Activated CD8-positive, alpha-beta memory T cell treated with anti-CD3 and anti-CD28 coated beads for 48 hours (primary cell): ENCODE data around the gene GALNT2.

ENCODE experiments used
- DNase-seq, 3 experiments: peaks; one replicate each; pipeline ENCODE4 v3.0.0-alpha.2; 2020; ENCODE audit warnings: low read depth in 2 of 3, low spot score in 2 of 3

The GALNT2 gene

DNA sequence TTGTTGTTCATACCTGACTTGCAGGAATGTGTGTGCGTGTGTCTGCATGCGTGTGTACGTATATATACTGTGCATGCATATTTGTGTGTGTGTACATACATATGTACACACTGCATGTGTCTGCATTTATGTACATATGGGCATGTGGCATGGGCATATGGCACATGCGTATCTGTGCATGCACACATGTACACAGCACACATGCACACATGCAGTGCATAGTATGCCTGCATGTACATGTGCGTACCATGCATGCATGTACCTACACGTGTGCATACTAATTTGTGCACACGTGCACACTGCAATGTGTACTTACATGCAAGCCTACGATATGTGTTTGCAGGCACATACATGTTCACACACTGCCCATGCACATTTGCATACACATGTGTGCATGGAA is 43.9 kb downstream of the GALNT2 start:
- DNase-seq, result no peak

DNA sequence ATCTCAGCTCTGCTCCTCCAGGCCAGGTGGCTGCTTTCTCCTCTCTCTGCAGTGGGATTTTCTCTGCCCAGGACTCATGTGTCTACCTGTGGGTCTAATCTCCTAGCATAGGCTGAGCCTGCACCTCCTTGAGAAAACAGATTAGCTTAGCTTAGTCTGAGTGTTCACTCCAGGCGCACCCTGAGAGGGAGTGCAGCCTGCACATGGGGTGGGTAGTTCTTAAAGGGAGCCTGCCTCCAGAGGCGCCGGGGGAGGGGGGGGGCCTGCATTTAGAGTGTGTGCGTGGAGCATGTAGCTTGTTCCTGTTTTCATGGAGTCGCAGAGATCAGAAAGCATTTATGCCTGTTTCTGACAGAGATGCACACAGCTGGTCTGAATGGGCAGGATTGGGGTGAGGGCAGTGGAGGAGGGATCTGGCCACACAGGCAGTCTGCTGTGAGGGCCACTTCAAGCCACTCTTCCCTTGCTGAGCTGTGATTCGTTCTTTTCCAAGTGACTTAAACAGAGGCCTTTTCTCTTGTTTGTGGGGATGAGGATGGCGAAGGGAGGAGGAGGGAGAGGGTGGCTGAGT is 45.2 kb downstream of the GALNT2 start:
- no peak for DNase-seq

DNA sequence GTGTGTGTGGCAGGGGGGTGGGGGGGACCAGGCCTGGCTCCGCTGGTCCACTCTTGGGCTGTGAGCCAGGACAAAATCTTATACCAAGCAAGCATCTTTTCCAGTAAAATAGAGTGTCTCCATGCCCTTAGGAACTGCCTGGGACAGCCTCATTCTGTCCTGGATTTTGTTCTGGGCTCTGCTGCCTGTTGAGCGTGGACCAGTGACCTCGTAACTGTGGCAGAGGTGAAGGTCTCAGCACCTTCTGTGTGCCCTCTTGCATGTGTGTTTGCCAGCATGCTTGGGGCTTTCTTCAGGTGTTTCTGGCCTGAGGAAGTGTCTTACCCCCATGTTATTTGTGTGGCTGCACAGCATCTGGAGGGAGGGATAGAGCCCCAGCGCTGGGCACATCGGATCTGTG is 45.7 kb downstream of the GALNT2 start:
- no peak for DNase-seq

DNA sequence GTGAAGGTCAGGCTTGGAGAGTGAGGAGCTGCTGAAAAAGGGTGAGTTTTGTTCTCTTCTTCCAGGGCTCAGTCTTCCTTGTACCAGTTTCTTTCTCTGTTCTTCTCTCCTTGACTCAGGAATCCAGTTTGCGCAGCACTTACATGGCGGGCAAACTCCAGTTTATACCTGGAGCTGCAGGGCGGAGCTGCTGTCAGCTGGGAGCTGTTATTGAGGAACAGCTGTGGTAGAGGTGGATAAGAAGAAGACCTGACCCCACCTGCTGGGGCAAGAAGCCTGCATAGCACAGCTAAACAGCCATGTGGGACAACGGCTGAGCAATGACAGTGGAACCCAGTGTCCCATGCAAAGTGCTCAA is 46.2 kb downstream of the GALNT2 start:
- no peak for DNase-seq

DNA sequence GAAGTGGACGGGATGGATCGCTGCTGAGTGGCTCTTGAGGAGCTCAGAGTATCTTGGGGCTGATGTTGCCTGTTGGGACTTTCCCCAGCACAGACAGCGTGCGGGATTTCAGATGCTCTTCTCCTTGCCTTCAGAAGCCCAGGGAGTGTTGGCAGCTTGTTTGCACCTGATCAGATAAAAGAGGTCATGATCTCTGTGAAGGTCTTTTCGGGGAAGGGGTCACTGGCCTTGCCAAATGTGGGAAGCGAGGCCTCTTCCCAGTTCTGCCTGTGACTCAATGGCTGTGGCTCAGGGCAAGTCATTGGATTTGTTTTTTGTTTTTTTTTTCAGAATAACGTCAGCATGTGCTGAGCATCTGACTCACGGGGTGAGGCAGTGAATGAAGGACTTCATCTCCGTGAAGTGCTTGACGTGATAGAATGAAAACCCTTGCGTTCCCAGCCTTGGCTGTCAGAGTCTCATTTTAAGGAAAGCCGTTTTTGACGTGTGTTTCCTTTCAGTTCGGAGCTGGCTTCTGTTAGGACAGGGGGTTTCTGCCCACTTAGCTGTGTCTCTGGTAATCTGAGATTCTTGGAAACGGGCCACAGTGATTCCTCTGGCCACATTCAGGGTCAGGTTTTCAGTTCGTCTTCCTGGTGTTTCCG is 46.7 kb downstream of the GALNT2 start:
- DNase-seq, result no peak

DNA sequence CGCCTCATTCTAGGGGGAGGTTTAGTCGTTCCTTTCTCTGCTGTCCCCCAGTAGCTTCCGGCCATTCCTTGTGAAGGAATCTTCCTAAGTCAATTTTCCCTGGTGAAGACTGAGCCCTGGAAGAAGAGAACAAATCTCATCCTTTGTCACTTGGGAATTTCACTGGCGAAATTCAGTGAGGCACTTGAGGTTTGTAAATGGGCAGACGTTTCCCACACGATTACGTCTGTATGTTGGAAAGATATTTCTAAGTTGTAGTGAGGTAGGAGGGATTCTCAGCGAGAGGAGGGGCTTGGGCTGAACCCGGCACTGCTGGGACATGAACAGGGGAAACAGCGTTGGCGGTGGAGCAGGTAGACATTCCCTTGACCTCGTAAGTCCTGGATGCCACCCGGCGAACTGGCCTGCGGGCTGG is 47.2 kb downstream of the GALNT2 start:
- DNase-seq, result no peak

DNA sequence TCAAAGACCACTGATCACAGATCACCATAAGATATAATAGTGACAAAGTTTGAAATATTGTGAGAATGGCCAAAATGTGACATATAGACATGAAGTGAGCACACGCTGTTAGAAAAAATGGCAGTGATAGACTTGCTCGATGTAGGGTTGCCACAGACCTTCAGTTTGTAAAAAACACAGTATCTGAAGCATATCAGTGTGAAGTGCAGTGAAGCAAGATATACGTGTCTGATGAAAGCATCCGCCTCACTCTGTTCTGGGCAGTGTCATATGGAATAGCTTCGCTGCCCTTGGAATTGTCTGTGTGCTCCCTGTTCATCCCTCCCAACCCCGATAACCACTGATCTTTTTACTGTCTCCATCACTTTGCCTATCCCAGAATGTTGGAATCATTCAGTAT is 50.7 kb downstream of the GALNT2 start:
- no peak for DNase-seq

DNA sequence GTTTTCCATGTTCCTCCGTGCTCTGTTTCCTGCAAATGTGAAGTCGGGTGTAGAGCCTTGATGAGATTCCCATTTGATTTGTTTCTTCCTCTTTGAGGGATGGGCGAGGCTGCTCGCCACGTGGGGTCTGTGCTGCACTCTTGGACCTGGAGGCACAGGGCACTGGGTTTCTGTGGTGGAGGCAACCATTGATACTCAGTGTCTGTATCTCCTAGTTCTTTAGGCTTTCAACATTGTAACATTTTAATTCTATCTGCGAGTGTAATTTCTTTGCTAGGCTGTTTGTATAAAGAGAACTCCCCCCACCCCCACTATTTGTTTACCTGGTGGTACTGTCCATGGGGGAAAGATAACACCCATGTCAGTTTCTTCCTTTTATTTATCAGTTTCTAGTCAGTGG is 52.3 kb downstream of the GALNT2 start:
- no peak for DNase-seq

DNA sequence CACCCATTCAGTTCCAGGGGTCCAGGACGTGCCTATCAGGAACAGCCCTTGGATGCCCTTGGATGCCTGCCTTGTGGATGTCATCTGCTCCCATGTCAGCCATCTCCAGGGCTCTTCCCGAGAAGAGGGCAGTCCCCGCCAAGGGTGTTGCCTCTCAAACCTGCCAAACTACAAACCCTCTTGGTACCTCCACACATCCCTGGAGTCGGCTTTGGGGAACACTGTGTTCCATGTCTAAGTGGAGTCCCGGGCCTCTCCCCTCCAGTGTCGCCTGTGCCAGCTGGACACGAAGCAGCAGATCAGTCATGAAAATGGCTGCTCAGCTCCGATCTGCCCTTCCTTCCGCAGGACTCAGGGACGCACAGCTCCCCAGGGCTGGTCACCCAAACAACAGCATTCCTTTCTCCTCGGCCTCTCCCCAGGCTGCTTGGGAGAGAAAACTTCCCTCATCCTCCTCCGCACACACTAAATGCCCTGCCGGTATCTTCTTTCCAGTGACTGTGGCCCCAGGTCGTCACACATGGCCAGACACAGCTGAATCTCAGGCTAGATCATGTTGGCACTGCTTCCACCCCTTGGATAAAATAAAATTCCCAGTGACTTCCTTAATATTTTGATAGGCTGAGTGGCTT is 53.4 kb downstream of the GALNT2 start:
- no peak for DNase-seq

DNA sequence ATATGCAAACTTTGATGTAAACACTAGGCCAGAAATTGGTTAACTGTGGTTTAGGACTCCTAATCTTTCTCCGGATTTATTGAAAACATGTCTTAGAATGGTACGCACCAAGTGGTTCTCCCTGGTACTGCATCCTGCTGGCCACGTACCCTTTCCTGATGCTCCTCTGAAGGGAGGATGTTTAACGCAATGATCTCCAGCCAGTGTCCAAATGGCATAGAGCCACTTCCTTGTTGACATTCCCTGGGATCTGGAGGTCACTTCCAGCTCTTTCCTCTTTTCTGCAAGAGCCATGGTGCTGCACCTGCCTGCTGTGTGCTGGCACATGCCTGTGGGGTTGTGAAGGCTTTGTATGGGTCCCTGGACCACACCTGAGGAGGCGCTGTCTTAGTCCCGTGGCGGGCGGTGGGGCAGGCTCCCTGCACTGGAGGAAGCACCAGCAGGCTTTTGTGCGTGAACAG is 53.9 kb downstream of the GALNT2 start:
- DNase-seq, result no peak

DNA sequence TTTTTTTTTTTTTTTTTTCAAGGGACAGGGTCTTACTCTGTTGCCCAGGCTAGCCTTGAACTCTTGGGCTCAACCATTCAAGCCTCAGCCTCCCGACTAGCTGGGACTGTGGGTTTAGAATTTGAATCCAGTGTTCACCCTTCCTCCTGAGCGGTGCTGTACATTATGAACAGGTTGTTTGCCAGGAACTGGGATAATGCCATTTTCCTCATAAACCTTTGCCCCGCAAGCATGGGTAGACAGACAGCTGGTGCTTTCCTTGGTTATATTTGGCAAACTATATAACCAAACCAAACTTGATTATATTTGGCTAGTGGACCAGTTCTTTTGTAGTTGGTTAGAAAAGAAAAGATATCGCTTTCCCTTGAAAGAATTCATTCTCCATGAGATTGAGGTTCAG is 54.9 kb downstream of the GALNT2 start:
- no peak for DNase-seq

DNA sequence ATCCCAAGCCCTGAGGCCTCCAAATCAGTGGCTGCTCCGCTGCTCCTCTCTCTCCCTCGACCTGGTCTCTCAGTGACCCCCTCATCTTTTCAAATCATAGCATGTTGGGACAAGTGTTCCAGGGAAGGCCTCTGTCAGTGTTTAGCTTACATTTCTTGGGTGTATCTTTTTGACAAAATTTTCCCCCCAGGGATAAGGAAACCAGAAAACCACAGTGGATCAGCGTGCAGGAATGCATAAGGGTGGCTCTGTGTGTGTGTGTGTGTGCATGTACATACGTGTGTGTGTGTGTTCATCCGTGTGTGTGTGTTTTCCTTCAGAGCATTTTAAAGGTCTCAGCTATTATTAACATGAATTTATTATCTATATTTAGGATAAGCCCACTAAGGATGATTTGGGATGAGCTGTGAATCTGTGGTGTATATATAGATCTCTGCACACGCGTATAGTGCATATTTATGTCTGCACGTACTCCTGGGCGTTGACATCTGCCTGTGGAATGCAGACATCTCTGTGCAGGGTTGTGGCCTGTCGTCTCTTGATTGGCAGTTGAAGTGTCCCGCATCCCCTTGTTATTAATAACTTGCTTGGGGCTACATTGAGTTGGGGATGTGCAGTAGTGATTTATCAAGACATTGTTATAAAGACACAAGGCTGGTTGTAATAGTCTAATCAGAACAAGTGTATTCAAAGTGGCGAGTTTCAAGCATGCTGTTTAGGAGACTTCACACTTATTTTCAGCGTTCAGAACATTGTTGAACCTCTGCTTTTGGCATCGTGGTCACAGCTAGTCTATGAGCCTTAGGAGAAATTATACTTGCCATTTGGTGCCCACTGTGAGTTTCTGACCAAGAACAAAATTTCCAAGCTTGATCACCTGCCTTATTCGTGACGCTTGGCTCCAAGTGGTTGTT is 55.6 kb downstream of the GALNT2 start:
- no peak for DNase-seq

DNA sequence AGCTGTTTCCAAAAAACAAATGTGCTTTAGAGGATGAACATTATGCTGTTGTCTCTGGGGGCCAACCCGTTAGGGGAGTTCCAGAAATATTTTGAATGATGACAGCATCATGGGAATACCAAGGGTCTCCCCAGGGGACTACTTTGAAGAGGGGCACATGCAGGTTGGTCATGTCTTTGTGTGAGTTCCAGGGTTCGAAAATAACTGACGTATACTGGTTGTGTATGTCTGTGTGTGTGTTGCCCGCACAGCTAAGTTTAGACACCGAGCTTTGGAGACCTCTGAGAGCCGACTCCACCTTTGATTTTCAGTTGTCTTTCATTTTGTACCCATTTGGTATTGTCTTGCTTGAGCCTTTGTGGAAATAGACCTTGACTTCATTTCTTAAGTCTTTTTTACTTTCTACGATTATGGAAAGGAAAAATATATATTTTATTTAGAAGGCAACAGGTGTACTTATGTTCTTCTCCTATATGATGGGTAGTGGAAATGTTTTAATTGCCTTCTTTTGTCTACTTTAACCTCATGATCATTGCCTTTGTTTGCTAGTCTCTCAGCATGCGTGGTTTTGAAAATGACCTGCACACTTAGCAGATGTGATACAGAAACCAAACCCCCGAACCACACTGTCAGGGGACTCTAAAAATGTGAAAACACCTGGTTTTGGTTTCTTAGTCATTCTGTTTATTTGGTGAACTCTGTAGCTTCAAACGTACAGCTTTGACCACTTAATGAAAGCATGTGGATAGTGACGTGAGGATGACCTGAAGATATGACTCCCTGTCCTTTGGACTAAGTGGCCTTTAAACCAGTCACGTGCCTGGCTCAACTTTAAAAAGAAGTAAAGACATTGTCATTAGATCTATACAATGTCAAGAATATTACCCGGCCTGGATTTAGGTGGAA is 56.5 kb downstream of the GALNT2 start:
- DNase-seq, result no peak

DNA sequence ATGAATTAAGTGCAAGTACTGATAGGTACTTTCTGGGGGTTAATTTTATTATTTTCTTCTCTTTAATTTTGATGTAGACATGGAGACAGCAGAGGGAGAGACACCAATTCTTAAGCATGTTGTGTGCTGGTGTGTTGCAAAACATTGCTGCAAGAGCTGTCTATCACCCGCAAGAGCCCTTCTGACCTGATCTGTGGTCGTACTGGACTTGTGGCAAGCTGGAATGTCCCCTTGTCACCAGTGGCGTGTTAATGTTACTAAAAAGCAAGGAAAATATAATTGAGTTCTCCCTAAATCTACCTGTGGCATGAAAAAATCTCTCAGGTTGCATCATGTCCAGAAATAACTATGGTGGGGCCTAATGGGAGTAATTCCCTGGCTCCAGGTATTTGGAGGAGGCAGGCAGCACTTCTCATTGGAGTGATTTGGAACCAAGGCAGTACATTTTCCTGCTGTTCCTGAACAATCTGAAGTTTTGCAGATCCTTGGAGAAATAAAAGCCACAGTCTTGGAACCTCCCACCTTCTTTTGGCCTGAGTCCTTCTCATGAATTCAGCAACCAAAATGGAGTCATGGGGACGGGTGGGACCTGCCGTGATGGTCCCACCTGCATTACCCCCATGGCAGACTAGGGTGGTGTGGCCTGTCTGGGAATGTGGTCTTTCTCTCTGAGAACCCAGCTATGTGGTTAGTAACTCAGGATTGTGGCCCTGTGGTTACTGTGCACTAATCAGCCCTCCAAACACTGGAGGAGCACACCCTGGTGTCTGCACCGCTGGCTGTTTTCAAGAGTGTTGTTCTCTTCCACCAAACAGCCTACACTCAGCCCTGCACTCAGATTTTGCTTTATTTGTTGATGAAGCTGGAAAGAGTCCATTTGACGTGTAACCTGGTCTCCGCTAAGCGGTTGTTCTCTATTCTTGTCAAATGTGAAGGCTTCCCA is 57.4 kb downstream of the GALNT2 start:
- DNase-seq, result no peak

DNA sequence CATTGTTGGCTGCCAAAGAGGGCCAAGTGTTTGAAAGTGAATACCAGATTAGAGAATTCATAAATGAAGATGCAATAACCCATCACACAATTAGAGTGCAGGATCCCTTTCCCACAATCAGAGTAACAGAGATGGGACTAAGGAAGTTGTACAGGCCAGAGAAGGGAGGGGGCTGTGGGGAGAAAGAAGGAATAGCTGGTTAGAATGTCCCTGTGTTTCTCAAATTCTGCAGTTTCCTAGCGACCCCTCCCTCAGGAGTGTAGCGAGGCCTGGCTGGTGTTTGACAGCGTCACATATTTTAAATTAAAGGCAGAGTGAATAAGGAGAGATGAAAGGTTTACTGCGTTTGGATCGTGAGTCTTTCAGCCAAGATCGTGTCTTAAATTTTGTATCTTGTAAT is 58.1 kb downstream of the GALNT2 start:
- DNase-seq, result no peak

DNA sequence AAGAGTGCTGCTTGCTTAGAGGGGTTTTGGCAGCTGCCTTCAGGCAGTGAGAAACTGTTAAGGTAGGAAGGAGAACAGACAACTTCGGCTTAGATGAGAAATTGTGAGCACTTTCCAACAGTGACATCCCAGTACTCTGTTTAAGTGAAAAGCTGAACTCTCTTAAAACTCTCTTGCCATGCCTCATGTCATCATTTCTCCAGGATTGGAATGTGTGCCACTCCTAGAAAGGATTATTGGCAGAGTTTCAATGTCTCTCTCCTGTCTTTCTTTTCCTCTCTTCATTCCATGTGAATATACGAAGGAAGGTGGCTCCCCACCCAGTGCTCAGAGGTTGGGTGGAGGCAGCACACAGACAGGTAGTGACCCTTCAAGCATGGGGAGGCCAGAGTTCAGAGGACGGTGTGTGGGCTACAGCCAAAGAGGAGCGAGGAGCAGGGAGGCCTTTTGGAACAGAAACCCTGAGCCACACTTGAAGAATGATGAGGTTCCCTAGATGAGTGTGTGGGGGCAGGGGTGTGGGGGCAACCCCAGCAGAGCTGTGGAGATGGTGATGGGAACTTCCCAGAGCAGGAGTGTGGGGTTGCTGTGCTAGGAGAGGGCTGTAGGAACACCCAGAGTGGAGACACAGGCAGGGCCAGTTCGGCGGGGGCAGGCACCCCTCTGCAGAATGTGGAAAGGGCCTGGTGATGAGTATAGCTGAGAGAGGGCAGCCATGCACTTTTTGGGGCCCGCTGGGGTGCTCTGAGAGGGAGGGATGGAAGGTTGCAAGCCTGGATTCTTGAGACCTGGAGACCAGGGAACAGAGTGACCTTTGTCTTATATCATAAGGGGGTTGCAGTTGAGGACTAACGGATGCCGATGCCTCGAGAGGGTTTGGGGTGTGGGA is 58.8 kb downstream of the GALNT2 start:
- no peak for DNase-seq

DNA sequence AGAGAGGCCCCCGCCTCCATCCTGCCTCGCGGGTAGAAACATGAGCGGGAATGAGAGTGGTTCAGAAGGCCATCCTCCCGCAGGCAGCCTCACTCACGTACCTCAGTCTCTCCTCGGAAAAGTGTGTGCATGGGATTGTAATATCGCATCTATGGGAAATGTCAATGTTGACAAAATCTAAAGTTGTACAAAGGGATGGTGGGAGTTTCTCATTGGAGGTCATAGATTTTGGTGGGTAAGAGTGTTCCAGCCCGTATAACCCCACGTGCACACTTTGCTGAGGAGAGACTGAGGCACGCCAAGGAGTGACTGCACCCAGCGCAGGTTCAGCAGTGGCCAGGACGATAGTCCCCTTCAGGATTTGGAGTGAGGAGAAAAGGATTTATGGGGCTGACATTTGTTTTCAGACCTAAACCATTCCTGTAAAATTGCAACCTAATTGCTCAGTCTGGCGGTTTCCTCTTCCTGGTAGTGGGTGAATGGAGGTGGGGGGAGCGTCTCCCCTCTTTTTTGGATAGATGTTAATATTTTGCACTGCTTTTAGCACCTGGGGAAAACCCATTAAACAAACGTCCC is 59.6 kb downstream of the GALNT2 start:
- no peak for DNase-seq
